DMS114 treated with DMSO at 0.1 percent for 48 hours (cell line): Measurements from ENCODE around the gene SH3RF3.

Experiments used
- DNase-seq: peaks from one replicate; lab custom pipeline; 2025; ENCODE audit not compliant: unreplicated experiment; lab: John Stamatoyannopoulos, UW

SH3RF3 gene

DNA sequence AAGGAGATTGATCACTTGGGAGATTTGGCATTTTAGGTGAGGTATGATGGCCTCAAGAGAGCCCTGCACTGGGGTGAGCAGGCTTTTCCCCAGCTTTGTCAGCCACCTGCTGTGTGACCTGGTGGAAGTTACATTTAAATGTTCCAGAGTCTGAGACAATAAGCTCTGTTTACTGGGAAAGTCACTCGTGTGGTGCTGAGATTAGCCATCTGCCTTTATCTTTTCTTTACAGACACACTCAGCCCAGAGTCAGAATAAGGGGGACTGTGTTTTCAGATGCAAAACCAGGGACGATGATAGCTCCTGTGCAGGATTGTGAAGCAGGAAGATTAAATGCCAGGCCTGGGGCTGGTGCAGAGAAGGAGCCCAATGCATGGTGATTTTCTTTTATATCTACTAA, 47.9 kb downstream of the SH3RF3 start:
- no peak for DNase-seq

DNA sequence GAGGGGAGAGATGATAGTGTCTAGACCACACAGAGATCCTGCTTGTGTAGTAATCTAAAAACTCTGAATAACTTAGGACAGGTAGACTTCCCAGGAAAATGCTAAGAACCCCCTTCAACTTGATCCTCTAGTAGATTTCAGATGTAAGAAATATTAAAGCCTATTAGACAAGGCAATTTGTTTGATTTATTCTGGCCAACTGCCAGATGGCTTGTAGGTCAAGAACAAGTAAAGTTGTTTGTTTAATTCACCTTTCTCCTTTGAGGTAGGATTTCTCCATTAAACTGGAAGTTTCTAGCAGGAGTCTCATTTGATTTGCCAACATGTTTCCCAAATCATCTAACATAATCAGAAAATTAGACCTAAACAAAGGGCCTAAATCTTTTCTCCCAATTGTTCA, 48.6 kb downstream of the SH3RF3 start:
- DNase-seq: no peak

DNA sequence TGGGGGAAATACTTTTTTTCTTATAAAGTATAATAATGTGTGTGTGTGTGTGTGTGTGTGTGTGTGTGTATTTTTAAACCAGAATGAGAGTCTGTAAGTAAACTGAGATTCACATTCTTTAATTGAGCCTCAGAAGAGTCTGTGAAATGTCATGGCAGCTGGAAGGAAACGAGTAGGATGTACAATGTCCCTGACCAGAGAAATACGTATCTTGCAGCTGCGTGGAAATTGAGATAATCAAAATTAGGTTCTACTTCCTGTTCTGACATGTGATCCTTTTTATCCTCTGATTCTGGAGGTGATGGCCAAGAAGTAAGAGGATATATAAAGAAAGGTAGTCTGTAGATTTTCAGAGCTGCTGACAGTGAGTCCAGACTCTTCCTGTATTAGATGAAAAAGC, 50.0 kb downstream of the SH3RF3 start:
- no peak for DNase-seq

DNA sequence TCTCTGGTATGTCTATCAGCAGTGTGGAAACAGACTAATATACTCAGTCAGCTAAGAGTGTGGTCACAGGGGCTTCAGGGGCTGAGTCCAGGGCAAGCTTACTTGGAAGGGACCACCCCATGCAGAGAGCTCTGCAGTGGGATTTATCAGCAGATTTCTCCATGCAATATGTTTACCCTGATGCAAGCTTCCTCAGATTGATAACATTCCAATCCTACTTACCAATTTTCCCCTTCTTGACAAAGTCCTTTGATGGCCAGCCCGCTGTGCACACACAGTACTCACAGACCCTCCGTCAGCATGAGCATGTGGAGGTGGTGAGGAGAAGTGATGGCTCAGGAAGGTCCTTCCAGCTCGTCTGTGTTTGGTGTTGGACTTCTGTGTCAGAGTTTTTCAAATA, 51.8 kb downstream of the SH3RF3 start:
- no peak for DNase-seq

DNA sequence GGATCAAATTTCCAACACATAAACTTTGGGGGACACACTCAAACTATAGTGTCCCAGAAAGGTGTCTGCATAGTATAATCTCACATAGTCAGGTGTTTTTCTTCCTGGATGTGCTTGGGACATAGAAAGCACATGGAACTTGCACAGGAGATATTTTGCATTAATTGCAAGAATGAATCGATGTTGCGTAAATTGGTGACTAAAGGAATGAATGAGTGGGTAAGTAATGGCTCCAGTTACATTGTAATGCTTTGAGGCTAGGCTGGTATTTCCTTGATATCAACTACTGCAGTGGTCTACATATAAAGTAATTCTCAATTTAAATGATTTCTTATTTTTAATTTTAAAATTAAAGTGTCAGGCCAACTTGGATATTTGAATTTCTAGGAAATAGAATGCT, 53.4 kb downstream of the SH3RF3 start:
- no peak for DNase-seq

DNA sequence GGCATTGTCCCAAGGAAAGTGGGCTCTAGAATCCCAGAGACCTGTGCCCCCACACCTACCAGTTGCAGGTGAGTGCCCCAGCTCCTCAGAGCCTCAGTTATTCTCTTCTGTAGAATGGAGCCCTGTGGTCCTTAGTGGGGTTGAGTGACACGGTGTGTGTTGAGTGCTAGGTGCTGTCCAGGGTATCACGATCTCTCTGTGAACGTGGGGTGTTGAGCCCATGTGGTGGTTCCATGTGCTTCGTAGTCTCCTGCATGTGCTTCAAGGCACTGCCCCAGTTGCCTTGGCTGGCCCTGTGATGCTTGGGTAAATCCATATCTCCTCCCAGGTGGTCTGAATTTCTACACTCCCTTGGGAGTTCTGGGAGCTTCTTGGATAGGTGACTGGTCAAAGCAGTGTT, 54.9 kb downstream of the SH3RF3 start:
- no peak for DNase-seq

DNA sequence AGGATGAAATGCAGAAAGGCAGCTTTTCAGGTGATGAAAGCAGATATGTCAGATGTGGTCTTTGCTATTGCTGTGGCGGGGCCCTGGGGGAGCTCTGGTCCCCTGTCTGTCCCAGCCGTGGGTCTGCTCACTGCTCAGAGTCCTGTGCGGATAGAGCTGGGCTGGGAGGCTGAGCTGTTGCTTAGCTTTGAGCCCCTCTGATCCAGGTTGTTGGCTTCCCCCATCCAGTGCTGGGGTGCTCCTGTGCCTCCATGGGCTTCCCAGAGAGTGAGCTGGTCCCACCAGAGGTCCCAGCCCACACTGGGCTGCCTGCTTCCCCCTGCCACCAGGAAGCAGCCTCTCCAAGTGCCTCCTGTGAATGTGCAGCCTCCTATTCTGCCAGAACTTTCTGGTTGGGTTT, 55.4 kb downstream of the SH3RF3 start:
- DNase-seq: no peak

DNA sequence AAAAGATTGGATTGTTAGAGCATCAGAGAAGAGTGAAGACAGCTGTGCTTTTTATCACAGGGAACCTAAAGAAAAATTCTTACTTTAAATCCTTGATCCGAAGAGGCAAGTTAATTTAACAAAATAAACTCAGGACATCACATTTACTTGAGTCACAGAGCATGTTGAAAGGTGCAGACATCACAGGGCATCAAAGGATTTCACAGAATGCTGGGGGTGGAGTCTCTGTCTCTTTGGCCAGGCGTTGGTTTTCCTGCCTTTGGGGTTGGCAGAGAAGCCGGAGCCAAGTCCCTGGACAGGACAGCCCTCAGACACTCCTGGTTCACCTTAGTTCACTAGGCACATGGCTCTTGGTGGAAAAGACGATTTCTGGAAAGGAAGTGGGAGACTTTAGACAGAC, 56.3 kb downstream of the SH3RF3 start:
- DNase-seq: no peak

DNA sequence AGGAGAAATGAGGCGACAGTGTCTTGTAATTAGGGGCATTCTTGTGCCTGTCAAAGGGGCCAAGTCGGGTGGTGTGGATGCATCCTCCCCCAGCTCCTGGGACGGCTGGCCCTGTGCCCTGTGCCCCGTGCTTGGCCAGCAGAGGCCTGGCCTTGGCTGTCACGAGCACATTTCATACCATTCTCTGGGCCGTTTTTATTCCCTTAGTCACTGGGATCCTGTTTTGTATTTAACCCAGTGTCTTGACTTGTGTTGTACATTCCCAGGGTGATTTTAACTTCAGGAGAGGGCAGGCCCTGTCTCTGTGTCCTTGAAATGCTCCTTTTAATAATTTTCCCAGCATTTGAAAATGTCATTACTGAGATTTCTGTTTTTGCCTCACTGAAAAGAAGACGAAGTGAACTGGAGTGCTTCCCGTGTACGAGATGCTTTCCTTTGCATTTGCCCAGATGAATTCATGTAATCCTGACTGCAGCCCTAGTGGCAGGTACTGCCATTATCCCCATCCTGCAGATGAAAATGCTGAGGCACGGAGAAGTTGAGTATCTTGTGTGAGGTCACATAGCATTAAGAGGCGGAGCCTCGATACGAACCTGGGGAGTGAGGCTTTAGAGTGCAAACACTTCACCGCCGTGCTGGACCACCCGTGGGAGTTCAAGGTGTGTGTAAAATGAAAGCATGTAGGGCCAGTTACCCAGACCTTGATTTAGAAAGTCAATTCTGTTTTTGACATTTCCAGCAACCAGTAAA, 57.0 kb downstream of the SH3RF3 start:
- DNase-seq: no peak

- DNase-seq: no peak
Observed at GRCh38 chr2:109186656-109187250, 57.7 kb downstream of the SH3RF3 start.

DNA sequence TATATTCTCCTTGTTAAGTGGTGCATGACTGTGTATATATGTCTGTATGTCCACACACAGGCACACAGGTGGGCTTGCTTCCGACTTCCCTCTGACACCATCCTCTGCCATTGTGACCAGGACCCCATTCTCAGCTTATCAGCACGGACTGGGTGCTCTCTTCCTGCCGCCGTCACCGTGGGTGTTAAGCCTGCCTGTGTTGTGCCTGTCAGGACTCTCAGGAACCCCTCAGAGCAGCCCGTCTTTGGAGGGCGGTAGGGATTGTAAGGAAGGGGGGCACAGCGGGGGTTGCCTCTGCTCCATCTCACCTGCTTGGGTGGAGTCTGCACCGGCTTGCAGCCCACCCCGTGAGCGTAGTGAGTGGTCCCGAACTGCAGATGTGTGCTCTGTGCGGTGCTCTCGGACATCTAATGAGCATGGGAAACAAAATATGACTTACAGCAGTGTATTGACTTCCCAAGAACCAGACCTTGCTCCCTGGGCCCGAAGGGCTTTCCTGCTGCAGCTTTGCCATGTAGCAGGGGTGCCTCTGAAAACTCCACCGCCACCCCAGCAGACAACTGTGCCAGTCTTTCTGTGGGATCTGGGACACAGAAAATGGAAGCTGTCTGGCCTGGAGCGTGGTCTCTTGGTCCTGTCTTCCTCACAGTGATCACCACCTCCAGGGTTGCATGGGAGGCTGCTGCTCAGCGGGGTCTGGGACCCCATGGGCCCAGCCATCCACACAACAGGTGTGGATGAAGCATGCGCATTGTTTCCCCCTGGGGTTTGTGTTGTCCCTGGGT, 58.9 kb downstream of the SH3RF3 start:
- DNase-seq: no peak

DNA sequence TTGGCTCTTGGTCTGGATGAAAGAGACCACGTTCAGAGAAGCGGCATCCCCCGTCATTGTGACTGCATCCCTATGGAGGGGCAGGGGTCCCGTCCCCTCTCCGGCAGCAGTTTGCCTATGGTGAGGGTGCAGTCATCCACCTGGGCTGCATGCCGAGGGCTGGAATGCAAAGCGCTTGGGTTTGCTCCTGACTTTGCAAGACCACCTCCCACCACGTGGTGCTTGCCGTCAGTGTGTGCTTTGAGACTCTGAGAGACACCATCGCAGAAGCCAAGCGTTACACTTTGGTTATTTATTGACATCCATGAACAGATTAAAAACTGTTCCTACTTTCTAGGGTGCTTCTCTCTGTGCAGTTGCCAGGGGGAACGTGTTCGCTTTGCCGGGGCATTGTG, 59.5 kb downstream of the SH3RF3 start:
- DNase-seq: no peak

DNA sequence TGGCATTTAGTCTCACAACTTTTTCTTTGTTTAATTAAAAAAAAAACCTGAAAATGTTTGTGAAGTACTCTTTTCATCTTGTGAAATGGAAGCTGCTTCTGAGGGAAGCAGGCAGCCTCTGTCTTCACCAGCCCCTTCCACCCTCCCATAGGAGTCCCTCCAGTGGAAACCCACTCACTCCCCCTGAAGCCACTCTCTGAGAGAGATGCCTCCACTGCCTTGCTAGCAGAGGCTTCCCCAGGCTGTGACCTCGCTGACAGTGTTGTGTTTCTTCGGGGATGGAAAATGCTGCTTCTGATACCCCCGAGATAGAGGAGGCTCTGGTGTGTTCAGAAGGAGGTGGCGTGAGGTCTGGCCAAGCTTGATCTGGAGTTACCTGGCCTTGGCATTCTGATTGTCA, 59.9 kb downstream of the SH3RF3 start:
- DNase-seq: no peak

DNA sequence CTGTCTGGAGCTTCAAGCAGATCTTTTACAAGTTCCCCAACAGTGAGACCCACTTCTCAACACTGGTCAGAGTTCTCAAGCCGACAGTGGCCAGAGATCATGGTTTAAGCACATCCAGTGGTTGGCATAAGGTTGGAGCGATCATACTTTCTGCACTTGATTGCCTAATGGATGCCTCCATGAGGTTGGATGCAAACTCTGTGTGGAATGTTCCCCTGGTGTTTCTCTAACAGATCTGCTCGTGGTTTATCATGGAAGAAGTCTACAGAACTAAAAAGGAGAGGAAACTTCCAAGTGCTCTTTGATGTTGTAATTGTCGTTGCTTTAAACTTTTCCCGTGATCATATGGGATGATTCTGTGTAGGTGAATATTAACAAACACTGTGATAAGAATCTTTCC, 60.7 kb downstream of the SH3RF3 start:
- no peak for DNase-seq

DNA sequence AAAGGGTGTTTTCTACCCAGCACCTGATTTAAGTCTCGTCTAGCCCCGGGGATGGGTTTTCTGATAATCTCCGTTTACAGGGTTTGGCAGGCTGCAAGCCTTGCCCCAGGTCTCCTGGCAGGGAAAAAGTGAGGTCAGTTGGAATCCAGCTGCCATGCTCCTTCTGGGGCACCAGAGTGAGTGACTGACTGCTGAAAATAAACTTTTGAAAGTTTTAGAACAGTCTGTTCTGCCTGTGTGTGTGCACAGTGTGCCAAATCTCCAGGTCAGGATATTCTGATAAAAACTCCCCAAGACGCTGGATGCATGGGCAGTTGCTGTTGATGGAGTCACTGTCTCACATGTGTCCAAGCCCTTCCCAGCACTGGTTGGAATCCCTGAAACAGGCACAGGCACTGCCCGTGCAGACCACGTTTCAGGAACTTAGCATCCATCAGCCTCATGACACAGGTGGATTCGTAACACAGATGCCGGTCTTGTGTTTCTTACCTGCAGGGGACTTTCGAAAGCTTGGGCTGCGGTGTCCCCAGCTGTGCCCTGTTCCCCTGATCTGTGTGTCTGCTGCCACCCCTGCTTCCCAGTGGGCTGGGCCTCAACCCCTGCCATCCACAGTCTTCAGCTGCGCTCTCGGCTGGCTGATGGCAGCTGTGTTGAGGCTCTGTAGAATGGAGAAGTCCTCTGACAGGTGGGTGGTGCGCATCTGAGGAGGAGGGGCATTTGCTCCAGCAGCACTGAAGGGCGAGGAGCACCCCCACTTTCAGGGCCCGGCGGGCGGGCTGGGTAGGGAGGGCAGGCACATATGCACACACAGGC, 65.0 kb downstream of the SH3RF3 start:
- no peak for DNase-seq

DNA sequence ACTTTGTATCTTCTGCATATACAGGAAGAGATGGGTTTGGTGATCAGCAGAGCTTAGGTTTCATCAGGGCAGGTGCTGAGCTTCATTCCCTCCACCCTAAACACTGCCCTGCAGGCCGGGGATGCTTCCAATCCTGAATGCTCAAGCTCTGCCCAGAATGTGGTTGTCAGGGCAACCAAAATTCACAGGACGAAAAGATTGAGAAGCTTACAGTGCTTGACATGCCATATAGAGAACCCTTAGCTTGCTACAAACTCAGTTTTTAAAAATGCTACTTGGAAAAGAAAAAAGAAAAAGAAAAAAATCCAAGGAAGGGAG, 65.6 kb downstream of the SH3RF3 start:
- no peak for DNase-seq

GRCh38 chr2:109195193-109196045, 66.4 kb downstream of the SH3RF3 start:
- DNase-seq: no peak

GRCh38 chr2:109196081-109196875, 67.3 kb downstream of the SH3RF3 start:
- no peak for DNase-seq

DNA sequence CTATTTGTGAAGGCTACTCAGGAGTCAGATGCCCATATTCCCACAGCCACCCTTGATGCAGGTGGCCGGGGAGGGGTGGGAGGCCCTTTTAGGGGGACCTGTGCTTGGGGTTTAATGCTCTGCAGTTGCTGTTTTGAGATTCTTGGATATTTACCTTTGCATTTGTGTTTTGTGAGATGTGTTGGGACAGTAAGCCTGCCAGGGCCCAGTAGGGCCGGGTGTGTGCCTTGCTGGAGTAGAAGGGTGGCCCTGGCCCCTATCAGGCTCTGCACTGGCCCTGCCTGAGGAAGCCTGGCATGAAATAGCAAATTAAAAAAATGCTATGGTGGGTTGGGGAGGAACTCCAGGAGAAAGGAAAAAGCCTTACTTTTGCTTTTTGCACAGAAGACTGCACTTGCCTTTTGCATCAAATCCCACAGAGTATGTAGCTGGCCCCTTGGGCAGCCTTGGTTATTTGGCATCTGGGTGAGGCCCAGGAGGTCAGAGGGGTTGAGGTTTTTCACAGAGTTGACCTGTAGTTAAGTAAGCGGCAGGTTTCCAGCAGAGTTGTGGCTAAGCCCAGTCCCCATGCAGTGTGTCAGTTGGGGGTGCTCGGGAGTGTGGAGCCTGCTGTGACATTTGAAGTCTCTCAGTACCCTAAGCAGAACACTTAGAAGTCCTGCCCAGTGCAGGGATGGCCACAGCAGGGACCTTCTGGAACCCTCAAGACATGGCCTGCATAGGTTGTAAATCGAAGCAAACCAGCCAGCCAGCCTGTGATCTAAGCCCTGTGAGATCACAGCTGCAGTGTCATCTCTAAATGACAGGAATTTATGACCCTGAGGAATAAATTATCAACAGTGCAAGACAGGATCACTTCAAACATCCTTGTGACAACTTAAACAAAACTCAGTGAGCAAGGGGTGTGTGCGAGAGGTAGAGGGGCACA, 68.8 kb downstream of the SH3RF3 start:
- no peak for DNase-seq
